GM23338 (cell line): ENCODE results near the gene FAT1. TPM values are rescaled to one million over a fixed set of nuclear protein-coding genes. Genes with fewer than 3 reads are reported as not detected.

Experiments used
- ATAC-seq: fragments of 200-7000 bp; cut with Tn5 transposase; 3 replicates; pipeline ENCODE4 v1.9.1; 2020
- DNase-seq: peaks from one replicate; pipeline ENCODE4 v3.0.0-alpha.2; 2015; ENCODE audit warnings: low spot score
- H2AFZ ChIP-seq: fragments of 200-600 bp; sonication (generic); 2 replicates; pipeline ENCODE4 v1.8.0; 2016; ENCODE audit warnings: antibody characterized with exemption, mild to moderate bottlenecking, moderate library complexity
- H3F3A ChIP-seq: fragments of 200-600 bp; sonication (generic); replicated peaks from 2 replicates; pipeline ENCODE4 v1.8.0; 2017; ENCODE audit warnings: antibody characterized with exemption, mixed run types, low read depth
- H3K27ac ChIP-seq: fragments of 200-600 bp; sonication (generic); 2 replicates; pipeline ENCODE4 v1.6.1; 2016; ENCODE audit warnings: low read depth
- H3K27me3 ChIP-seq: fragments of 200-600 bp; sonication (generic); 2 replicates; pipeline ENCODE4 v1.8.0; 2016; ENCODE audit warnings: mild to moderate bottlenecking, mixed run types, moderate library complexity; ENCODE audit not compliant: insufficient read depth
- H3K36me3 ChIP-seq: fragments of 200-600 bp; sonication (generic); 2 replicates; pipeline ENCODE4 v1.8.0; 2016; ENCODE audit warnings: mild to moderate bottlenecking; ENCODE audit not compliant: insufficient read depth
- H3K4me1 ChIP-seq: fragments of 200-600 bp; sonication (generic); 2 replicates; pipeline ENCODE4 v1.8.0; 2016; ENCODE audit warnings: mild to moderate bottlenecking, moderate library complexity; ENCODE audit not compliant: insufficient read depth
- H3K4me2 ChIP-seq: fragments of 200-600 bp; sonication (generic); 2 replicates; pipeline ENCODE4 v1.7.1; 2017; ENCODE audit warnings: mixed run types
- H3K4me3 ChIP-seq: fragments of 200-600 bp; sonication (generic); 2 replicates; pipeline ENCODE4 v1.6.1; 2016; ENCODE audit warnings: mixed run types
- H3K79me2 ChIP-seq: fragments of 200-600 bp; sonication (generic); replicated peaks from 2 replicates; pipeline ENCODE4 v1.8.0; 2017; ENCODE audit warnings: mild to moderate bottlenecking; ENCODE audit not compliant: insufficient read depth
- H3K9me2 ChIP-seq: fragments of 200-600 bp; sonication (generic); 2 replicates; pipeline ENCODE4 v1.8.0; 2017; ENCODE audit not compliant: insufficient read depth
- H4K20me1 ChIP-seq: fragments of 200-600 bp; sonication (generic); replicated peaks from 2 replicates; pipeline ENCODE4 v1.8.0; 2017; ENCODE audit warnings: mild to moderate bottlenecking; ENCODE audit not compliant: insufficient read depth
- H3K27ac Mint-ChIP-seq: 2 replicates; pipeline ENCODE4 v1.8.0; 2020; ENCODE audit warnings: inconsistent platforms, mild to moderate bottlenecking, moderate library complexity, mixed read lengths
- H3K27me3 Mint-ChIP-seq: 3 replicates; pipeline ENCODE4 v1.8.0; 2022; ENCODE audit warnings: low read depth, mild to moderate bottlenecking, moderate library complexity, mixed read lengths, inconsistent platforms; ENCODE audit not compliant: insufficient read depth, poor library complexity
- H3K36me3 Mint-ChIP-seq: 3 replicates; pipeline ENCODE4 v1.8.0; 2021; ENCODE audit warnings: low read depth, mild to moderate bottlenecking, inconsistent platforms, moderate library complexity, mixed read lengths
- H3K4me1 Mint-ChIP-seq: 3 replicates; pipeline ENCODE4 v1.8.0; 2020; ENCODE audit warnings: mild to moderate bottlenecking, inconsistent platforms, mixed read lengths
- H3K4me3 Mint-ChIP-seq: 3 replicates; pipeline ENCODE4 v1.8.0; 2021; ENCODE audit warnings: moderate library complexity, mild to moderate bottlenecking, inconsistent platforms, mixed read lengths
- H3K9me3 Mint-ChIP-seq: 3 replicates; pipeline ENCODE4 v1.8.0; 2020; ENCODE audit warnings: moderate library complexity, mild to moderate bottlenecking, inconsistent platforms, mixed read lengths
- CREB1 ChIP-seq: fragments of 250-450 bp; sonication (Bioruptor Pico); IDR thresholded peaks from 2 replicates; pipeline ENCODE4 v1.5.0; 2020; ENCODE audit warnings: low read depth, mild to moderate bottlenecking, moderate library complexity
- CTCF ChIP-seq, 2 experiments: fragments of 200-600 bp in 1 of 2; sonication (generic) in 1 of 2; conservative IDR thresholded peaks; 2 replicates each; pipeline versions ENCODE4 v1.5.1 to v1.6.1; 2016 to 2017; ENCODE audit warnings: antibody characterized with exemption in 2 of 2, low read depth in 2 of 2, mild to moderate bottlenecking in 2 of 2, moderate library complexity in 1 of 2
- EZH2 ChIP-seq: fragments of 200-600 bp; sonication (generic); IDR thresholded peaks from one replicate; pipeline ENCODE4 v1.8.0; 2017; ENCODE audit warnings: antibody characterized with exemption, mild to moderate bottlenecking, low read depth; ENCODE audit not compliant: unreplicated experiment
- EZH2phosphoT487 ChIP-seq: fragments of 200-600 bp; sonication (generic); IDR thresholded peaks from one replicate; pipeline ENCODE4 v1.8.1; 2018; ENCODE audit warnings: antibody characterized with exemption; ENCODE audit not compliant: unreplicated experiment
- JUNB ChIP-seq: IDR thresholded peaks from one replicate; pipeline ENCODE4 v1.6.1; 2016; ENCODE audit warnings: antibody characterized with exemption; ENCODE audit not compliant: unreplicated experiment
- NANOG ChIP-seq: IDR thresholded peaks from 2 replicates; pipeline ENCODE4 v1.6.1; 2016; ENCODE audit warnings: antibody characterized with exemption, borderline replicate concordance
- POLR2AphosphoS5 ChIP-seq: IDR thresholded peaks from 2 replicates; pipeline ENCODE4 v1.6.1; 2016; ENCODE audit warnings: antibody characterized with exemption, low read depth
- REST ChIP-seq: IDR thresholded peaks from one replicate; pipeline ENCODE4 v1.6.1; 2018; ENCODE audit warnings: antibody characterized with exemption; ENCODE audit not compliant: unreplicated experiment
- STAT1 ChIP-seq: IDR thresholded peaks from one replicate; pipeline ENCODE4 v1.6.1; 2016; ENCODE audit warnings: antibody characterized with exemption; ENCODE audit not compliant: unreplicated experiment
- ZNF114 ChIP-seq: fragments of 250-450 bp; sonication (Bioruptor Pico); IDR thresholded peaks from 2 replicates; pipeline ENCODE4 v1.5.0; 2020; ENCODE audit warnings: mild to moderate bottlenecking, moderate library complexity
- ZNF331 ChIP-seq: fragments of 250-450 bp; sonication (Bioruptor Pico); IDR thresholded peaks from 2 replicates; pipeline ENCODE4 v1.5.0; 2020; ENCODE audit warnings: low read depth, mild to moderate bottlenecking, moderate library complexity
- ZNF462 ChIP-seq: fragments of 250-450 bp; sonication (Bioruptor Pico); IDR thresholded peaks from 2 replicates; pipeline ENCODE4 v1.5.0; 2020; ENCODE audit warnings: mild to moderate bottlenecking, moderate library complexity
- polyA plus RNA-seq: library from polyadenylated mRNA; unstranded; fragments of >200 nt; fragmentation: Nextera tagmentation; extraction: Ambion mirVana; gene quantifications from 2 replicates; pipeline ENCODE4 v1.2.1, GENCODE V29; 2016
- total RNA-seq: library from RNA; depleted of rRNA; stranded (reverse); fragments of >200 nt; shearing (Covaris generic); gene quantifications from 2 replicates; pipeline ENCODE4 v1.2.3, GENCODE V29; 2014
- TF ChIP-seq, protein P1 (sequence below): IDR thresholded peaks from 2 replicates; pipeline ENCODE4 v1.6.1; 2016; ENCODE audit warnings: antibody characterized with exemption

FAT1 gene
- total and polyA plus RNA-seq, 2 experiments from 2014 or later: 37.6 to 137 TPM

- Histone ChIP-seq H3K9me2 (no peaks in the 10 kb centered on the region), H3K27me3 (no peaks in the 10 kb centered on the region), H4K20me1 (no peaks in the 10 kb centered on the region), H3F3A (no peaks in the 10 kb centered on the region), H3K4me2 (no peak overlapping the region), H3K79me2 (no peaks in the 10 kb centered on the region), H3K27ac (no peak overlapping the region), H3K4me1 (0 out of 2 replicates have a peak, but pooled peaks cover 7% of the 10 kb centered on the region), H3K36me3 (no peaks in the 10 kb centered on the region), H3K4me3 (no peak overlapping the region), H2AFZ (no peak overlapping the region)
- no peak for DNase-seq
- Mint-ChIP-seq H3K27ac (no peak overlapping the region), H3K4me1 (peaks cover 4% of the 10 kb centered on the region; the same call in 2 of the 3 replicates), H3K9me3 (no peaks in the 10 kb centered on the region; the same call in 2 of the 3 replicates), H3K36me3 (no peaks in the 10 kb centered on the region), H3K27me3 (peaks cover 7% of the 10 kb centered on the region), H3K4me3 (no peak overlapping the region)
- TF ChIP-seq STAT1 (no peak), EZH2 (no peak), ZNF114 (CRISPR knock-in tag) (no peak), ZNF331 (CRISPR knock-in tag) (no peak), REST (no peak), CREB1 (CRISPR knock-in tag) (no peak), NANOG (no peak), ZNF462 (CRISPR knock-in tag) (no peak), EZH2phosphoT487 (no peak), CTCF (conservative IDR thresholded peaks at IDR 0.05; ENCODE audit: low read depth in 2 of 2) (no peak), POLR2AphosphoS5 (no peak), JUNB (no peak)
- TF ChIP-seq, protein P1, sequence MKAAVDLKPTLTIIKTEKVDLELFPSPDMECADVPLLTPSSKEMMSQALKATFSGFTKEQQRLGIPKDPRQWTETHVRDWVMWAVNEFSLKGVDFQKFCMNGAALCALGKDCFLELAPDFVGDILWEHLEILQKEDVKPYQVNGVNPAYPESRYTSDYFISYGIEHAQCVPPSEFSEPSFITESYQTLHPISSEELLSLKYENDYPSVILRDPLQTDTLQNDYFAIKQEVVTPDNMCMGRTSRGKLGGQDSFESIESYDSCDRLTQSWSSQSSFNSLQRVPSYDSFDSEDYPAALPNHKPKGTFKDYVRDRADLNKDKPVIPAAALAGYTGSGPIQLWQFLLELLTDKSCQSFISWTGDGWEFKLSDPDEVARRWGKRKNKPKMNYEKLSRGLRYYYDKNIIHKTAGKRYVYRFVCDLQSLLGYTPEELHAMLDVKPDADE: no peak
- ATAC-seq: no peak
Observed at GRCh38 chr4:186755550-186756519, 32.2 kb upstream of the FAT1 start.
